Pulmonary artery endothelial cell (primary cell): ENCODE results near the gene GALNT14. TPM values are rescaled to one million over a fixed set of nuclear protein-coding genes. Genes with fewer than 3 reads are reported as not detected.

Source experiments
- DNase-seq: peaks from one replicate; pipeline ENCODE4 v3.0.0-alpha.2; 2011; ENCODE audit warnings: low read depth, low spot score
- total RNA-seq: library from RNA; depleted of rRNA; stranded (reverse); fragments of >200 nt; gene quantifications from 2 replicates; pipeline ENCODE4 v1.2.3, GENCODE V29; 2014

The GALNT14 gene
- total RNA-seq, 1 donor from 2014 or later, result not detected

DNA sequence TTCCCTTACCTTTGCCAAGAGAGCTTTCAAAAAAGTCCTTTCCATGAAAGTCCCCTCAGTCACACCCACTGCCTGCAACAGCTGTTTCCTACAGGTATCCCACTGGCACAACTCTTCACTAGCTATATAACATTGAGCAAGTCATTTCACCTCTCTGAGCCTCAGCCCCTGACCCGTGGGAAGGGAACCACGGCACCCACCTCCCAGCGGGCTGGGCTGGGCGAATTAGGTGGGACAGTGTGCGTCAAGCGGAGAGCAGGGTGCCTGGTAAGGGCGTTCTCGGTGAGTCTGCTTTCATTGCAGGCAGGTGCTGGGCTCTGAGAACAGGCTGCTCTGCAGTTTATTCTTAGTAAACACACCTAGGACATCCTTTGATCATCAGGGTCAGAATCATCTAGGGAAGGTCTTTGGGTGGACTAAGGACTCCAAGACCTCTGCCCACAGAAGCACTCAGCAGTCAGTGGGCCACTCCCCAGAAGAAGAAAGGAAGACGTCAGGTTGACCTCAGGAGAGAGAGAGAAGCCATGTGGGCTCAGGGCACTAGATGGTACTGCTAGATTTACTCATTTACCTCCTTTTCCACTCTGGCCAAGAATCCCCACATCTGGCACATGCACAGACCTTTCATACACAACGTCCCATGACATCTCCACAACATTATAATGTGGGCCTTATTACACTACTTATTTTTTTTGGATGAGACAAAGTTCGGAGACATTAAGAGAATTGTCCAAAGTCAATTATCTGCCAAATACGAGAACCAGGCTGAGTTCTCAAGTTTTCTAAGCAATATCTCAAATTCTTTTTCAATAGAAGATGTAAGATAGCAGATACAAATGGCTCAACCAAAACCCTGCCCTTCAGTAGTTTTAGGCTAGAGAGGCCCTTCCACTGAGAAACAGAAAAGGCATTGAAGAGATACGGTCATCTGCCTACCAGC lies 79.9 kb downstream of the GALNT14 start:
- no peak for DNase-seq

DNA sequence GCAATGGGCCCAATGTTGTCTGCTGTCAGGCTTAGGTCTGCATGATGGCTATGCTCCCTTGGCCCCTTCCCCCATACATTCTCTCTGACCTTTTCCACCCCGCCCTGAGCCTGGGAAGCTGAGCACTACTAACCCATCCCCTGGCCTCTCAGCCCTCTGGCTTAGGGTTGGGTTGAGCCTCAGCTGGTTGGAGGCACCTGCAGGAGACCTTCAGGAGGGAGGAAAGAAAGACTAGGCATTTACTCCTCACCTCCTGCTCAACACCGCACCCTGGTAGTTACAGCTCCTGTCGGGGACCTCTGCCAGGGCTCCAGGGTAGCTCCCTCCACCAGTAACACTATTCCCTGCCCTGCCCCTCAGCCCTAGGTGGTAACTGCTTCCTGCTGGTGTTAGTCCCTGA lies 80.5 kb downstream of the GALNT14 start:
- DNase-seq, result no peak

GRCh38 chr2:31055938-31056337 lies 82.3 kb downstream of the GALNT14 start:
- no peak for DNase-seq

- DNase-seq, result no peak
These were observed 83.3 kb downstream of the GALNT14 start for GRCh38 chr2:31054842-31055388.

GRCh38 chr2:31053929-31054782 lies 84.1 kb downstream of the GALNT14 start:
- DNase-seq, result no peak

- DNase-seq, result no peak
These were observed 86.0 kb downstream of the GALNT14 start for GRCh38 chr2:31052284-31052683.

DNA sequence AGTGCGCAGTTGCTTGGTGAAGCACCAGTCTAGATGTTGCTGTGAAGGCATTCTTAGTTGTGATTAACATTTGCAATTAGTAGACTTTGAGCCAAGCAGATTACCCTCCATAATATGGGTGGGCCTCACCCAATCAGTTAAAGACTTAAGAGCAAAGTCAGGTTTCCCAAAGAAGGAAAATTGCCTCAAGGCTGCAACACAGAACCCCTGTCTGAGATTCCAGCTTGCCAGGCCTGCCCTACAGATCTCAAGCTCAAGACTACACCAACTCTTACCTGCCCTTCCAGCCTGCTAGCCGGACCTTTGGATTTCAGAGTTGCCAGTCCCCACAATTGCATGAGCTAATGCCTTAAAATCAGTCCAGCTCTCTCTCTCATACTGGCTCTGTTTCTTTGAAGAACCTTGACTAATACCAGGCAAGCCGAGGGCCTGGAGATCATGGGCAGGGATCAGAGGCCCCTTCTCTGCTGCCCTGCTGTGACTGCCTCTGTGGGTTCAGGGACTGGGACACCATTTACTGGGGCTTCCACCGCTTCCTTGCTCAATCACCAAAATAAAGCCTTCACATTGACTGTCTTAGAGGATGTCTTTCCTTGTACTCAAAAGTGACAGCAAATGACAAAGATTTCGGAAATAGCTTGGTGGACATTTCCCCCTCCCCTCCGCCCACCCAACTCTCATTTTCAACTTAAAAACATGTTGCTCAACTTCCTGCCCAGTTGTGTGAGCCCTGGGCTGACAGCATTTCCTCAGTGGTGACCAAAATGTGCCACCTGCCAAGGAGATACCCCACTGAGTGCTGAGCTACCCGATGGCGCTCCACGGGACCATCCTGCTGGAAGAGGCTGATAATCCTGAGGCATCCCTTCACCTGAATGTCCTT lies 86.7 kb downstream of the GALNT14 start:
- DNase-seq, result no peak

DNA sequence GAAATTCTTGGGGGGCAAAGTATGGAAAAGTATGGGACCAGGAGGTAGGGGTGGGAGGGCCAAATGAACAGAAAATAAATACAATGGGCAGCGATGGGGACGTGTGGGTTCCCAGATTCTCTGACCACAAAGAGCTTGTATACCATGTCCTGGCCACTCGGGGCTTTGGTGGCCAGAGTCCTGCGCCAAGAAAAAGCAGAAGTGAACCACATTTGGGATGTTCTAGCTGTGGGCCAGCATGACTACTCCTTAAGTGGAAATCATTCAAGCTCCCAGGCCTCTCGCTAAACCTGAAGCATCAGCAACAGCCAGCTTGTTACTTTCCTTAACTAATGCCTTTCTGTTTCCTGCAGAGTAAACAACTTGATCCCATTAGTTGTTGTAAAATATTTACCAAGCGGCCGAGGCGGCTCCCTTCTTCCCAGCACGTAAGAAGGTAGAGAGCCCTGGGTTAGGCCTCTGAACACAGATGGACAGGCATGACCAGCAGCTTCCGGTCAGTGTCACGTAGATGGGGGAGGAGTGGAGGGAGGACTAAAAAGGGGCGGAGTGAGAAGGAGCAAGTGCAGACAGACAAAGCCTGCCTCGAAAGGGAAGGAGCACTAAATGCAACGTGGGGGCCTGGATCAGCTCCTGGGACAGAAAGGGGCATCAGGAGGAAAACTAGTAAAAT lies 88.2 kb downstream of the GALNT14 start:
- DNase-seq, result no peak

DNA sequence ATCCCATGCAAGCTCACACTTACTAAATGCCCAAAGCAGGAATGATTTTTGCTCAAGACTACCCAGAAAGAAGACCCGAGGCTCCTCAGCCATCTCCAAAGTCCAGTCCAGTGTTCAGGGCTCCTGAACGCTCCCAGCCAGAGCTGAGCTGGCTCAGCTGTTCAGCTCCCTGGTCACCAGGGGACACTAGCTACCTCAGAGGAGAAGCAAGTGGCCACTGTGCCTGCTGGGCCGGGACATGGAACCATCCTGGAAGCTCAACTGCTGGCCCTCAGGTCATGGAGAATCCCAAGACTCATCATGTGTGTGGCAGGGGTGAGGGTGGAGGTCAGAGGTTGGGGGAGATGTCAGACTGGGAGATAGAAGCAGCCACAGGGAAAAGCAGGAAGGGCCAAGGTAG lies 89.0 kb downstream of the GALNT14 start:
- DNase-seq, result no peak

- DNase-seq, result no peak
These were observed 90.6 kb downstream of the GALNT14 start for GRCh38 chr2:31047599-31047998.

GRCh38 chr2:31038385-31038784 lies 99.9 kb downstream of the GALNT14 start:
- DNase-seq, result no peak

GRCh38 chr2:31037058-31037457 lies 101.2 kb downstream of the GALNT14 start:
- DNase-seq, result no peak

DNA sequence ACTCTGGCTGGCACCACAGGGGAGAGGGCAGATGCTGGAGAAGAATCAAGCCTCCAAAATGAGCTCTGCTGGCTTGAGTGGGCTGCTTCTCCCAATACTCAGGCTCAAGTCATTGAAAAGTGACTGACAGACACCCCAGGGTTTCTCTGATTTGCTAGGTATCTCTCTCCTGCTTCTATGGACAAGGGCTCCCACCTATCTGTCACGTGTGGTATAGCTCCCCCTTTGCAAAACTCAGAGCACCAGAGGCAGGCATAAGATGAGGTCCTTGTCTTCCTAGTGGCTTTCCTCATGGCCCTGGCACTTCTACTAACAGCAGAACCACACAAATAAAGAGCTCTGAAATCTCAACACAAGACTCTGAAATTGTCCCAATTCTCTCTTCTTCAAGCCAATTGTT lies 105.2 kb downstream of the GALNT14 start:
- no peak for DNase-seq

DNA sequence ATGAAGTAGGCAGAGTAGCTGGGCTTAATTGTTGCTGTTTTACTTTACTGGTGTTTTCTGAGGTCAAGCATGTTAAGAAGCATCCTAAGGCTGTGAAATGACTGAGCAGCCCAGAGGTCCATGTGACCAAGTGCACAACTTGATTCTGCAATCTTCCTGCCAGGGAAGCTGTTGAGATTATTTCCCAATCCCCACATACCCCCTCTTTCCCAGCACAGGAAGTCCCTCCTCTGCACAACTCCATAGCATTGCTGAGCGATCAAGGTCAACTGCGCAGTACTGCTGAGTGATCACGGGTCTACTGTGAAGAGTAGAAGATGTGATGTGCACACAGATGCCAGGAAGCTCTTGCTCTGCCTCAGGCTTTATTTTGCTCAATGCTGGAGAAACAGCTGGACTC lies 105.8 kb downstream of the GALNT14 start:
- DNase-seq, result no peak

DNA sequence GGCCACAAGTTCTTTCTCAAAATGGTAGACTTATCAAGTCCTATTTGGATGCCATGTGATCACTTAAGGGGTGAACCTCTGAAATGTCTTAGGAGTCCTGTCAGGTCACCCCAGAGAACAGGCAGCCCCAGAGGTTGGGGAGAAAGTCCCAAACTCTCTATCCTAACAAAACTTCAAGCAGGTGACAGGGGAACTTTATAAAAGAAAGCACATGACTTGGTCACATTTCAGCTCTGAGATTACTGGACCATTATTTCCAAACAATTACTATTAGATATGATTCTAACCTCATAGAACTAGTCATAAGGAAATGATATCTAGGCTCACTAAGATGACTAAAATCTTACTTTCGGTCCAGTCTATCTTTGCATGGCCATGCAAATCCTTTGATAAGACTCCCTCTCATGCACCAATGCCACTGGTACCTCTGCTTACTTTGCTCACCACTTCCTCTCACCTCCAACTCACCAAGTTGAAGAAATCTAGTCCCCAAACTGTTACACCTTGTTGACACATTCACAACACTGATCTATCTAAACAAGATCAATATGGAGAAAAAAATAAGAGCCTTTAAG lies 107.0 kb downstream of the GALNT14 start:
- no peak for DNase-seq

DNA sequence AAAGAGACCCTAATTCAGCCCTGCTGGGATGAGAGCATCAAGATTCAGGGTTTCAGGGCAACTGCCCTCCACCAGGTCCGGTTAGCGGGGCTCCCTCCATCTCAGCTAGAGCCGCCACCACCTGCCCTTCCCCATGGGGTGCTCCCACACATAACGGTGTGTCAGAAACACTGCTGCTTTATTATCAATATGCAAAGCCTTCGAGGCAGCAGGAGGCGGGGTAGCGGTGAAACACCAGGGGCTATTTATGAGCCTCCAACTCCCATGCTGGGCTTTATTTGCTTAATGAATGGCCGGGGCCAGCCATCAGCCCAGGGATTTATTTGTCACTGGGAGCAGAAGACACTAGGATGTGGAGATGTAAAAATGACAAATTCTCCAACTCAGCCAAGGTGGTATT lies 109.8 kb downstream of the GALNT14 start:
- DNase-seq, result no peak

DNA sequence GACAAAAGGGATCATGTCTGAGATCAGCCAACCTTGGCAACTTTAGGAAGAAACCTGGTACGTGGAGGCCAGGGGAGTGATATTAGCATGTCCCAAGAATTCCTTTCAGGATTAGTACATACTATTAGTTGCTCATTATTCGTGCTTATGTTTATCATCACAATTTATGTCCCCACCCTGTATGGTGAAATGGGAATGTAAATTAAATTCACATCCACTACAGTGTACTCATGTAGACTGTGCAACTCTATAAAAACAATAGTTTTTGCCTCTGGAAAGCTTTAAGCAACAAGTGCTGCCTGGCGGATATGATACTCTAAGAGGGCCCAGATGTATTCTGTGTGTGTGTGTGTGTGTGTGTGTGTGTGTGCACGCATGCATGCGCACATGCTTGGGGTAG lies 110.7 kb downstream of the GALNT14 start:
- DNase-seq, result no peak

GRCh38 chr2:31023541-31023940 lies 114.7 kb downstream of the GALNT14 start:
- no peak for DNase-seq

- DNase-seq, result no peak
These were observed 117.5 kb downstream of the GALNT14 start for GRCh38 chr2:31020713-31021112.

DNA sequence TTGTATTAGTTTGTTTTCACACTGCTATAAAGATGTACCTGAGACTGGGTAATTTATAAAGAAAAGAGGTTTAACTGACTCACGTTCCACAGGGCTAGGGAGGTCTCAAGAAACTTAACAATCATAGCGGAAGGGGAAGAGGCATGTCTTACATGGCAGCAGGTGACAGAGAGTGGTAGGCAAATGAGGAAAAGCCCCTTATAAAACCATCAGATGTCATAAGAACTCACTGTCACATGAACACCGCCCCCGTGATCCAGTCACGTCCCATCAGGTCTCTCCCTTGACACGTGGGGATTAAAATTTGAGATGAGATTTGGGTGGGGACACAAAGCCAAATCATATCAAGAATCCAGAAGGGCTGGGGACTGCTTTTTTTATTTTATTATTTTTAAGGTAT lies 120.0 kb downstream of the GALNT14 start:
- no peak for DNase-seq
